Caco-2 (cell line): ENCODE measurements around the gene INKA2. TPM values are rescaled to one million over a fixed set of nuclear protein-coding genes. Genes with fewer than 3 reads are reported as not detected.

Experiments
- BruUV-seq: library from RNA; stranded (reverse); fragments of 400-500 nt; replicated peaks from 2 replicates; lab custom pipeline; 2021; lab: Mats Ljungman, UMichigan
- CTCF ChIA-PET: fragments of 300-600 bp; sonication (Branson Sonifier 250); formaldehyde crosslinking; loops from one replicate; lab custom pipeline; 2022; ENCODE audit warnings: antibody characterized with exemption; lab: Charles Lee
- POLR2A ChIA-PET: fragments of 300-600 bp; sonication (Branson Sonifier 250); formaldehyde crosslinking; loops from one replicate; lab custom pipeline; 2022; ENCODE audit warnings: antibody characterized with exemption; lab: Charles Lee
- DNase-seq, 2 experiments: peaks; one replicate each; pipeline versions ENCODE4 v3.0.0 to v3.0.0-alpha.2; 2020 to 2022
- H3K27me3 ChIP-seq: replicated peaks from 2 replicates; pipeline ENCODE4 v1.6.0; 2011; ENCODE audit warnings: low read length; ENCODE audit not compliant: control insufficient read depth, insufficient read depth
- H3K36me3 ChIP-seq: 2 replicates; pipeline ENCODE4 v1.5.1; 2011; ENCODE audit warnings: low read length; ENCODE audit not compliant: control insufficient read depth, insufficient read depth
- H3K4me1 ChIP-seq: fragments of 250-450 bp; sonication (Bioruptor Pico); 2 replicates; pipeline ENCODE4 v1.5.1; 2020; ENCODE audit warnings: mild to moderate bottlenecking
- H3K4me3 ChIP-seq: 2 replicates; pipeline ENCODE4 v1.5.1; 2011; ENCODE audit warnings: low read depth, mild to moderate bottlenecking, control low read depth, low read length
- H3K9me3 ChIP-seq: fragments of 250-450 bp; sonication (Bioruptor Pico); 2 replicates; pipeline ENCODE4 v1.5.1; 2020; ENCODE audit warnings: mild to moderate bottlenecking, moderate library complexity
- H3K27ac Mint-ChIP-seq: one replicate; pipeline ENCODE4 v1.8.0; 2022; ENCODE audit warnings: mixed read lengths; ENCODE audit not compliant: unreplicated experiment
- H3K27me3 Mint-ChIP-seq: one replicate; pipeline ENCODE4 v1.8.0; 2022; ENCODE audit warnings: mixed read lengths; ENCODE audit not compliant: insufficient read depth, unreplicated experiment
- H3K36me3 Mint-ChIP-seq: one replicate; pipeline ENCODE4 v1.8.0; 2022; ENCODE audit warnings: mild to moderate bottlenecking, mixed read lengths; ENCODE audit not compliant: insufficient read depth, unreplicated experiment
- H3K4me1 Mint-ChIP-seq: one replicate; pipeline ENCODE4 v1.8.0; 2022; ENCODE audit warnings: low read depth, mixed read lengths; ENCODE audit not compliant: unreplicated experiment
- H3K4me3 Mint-ChIP-seq: one replicate; pipeline ENCODE4 v1.8.0; 2022; ENCODE audit warnings: mild to moderate bottlenecking, moderate library complexity, mixed read lengths; ENCODE audit not compliant: unreplicated experiment
- H3K9me3 Mint-ChIP-seq: one replicate; pipeline ENCODE4 v1.8.0; 2022; ENCODE audit warnings: mixed read lengths; ENCODE audit not compliant: unreplicated experiment
- intact Hi-C: fragments of 100-400 bp; cut with micrococcal nuclease; formaldehyde crosslinking; loops from one replicate; pipeline ENCODE4 v1.10.0; 2022; ENCODE audit not compliant: unreplicated experiment
- total RNA-seq: library from RNA; stranded (reverse); gene quantifications from 2 replicates; pipeline ENCODE4 v1.2.3, GENCODE V29; 2022
- TF ChIP-seq, protein P1 (sequence below), 2 experiments: fragments of 200-600 bp in 1 of 2; IDR thresholded peaks; 1 replicate in 1 of 2; 2 replicates in 1 of 2; pipeline versions ENCODE4 v1.5.1 to v1.8.0; 2011 to 2022; ENCODE audit warnings: antibody characterized with exemption in 1 of 2, control low read depth in 1 of 2, inconsistent platforms in 1 of 2, low read depth in 1 of 2, low read length in 1 of 2, mild to moderate bottlenecking in 1 of 2, moderate library complexity in 1 of 2; ENCODE audit not compliant: insufficient read depth in 1 of 2, severe bottlenecking in 1 of 2, unreplicated experiment in 1 of 2

INKA2 gene
- total RNA-seq, 1 experiment from 2014 or later: 5.8 TPM

DNA sequence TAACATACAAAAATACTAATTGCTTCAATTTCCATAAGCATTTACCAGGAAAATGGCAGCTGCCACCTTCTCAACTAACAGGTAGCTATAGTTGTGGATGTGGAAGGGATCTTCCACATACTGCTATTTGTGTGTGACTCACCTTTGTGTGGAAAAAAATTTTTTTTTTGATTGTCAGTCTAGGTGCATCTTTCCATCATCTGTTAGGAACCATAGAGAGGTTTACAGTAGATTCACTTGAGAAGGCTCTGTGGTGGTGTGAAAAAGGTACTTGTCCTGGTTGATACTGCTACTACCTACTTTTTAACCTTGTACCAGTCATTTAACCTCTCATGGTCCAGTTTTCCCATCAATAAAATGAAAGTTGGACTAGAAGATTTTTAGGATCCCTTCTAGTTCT is 29.4 kb upstream of the INKA2 start:
- Mint-ChIP-seq H3K27ac (no peak overlapping the region), H3K9me3 (no peaks in the 10 kb centered on the region), H3K4me1 (no peaks in the 10 kb centered on the region), H3K27me3 (no peaks in the 10 kb centered on the region), H3K36me3 (peaks cover 27% of the 10 kb centered on the region), H3K4me3 (no peak overlapping the region)
- Histone ChIP-seq H3K36me3 (no peaks in the 10 kb centered on the region), H3K4me1 (no peaks in the 10 kb centered on the region), H3K9me3 (no peaks in the 10 kb centered on the region), H3K4me3 (no peak overlapping the region), H3K27me3 (no peaks in the 10 kb centered on the region)
- POLR2A ChIA-PET: no interaction called here
- no peak for DNase-seq
- intact Hi-C loops: loop anchor here (1.0 kb wide), 1 partner anchor 287 kb away; no protein-coding TSS in a partner anchor
- CTCF ChIA-PET: interaction anchor here (0.6 to 4.0 kb wide), 4 partner anchors 12 to 287 kb away, joined by 3 to 21 read pairs (median 5); no protein-coding TSS in a partner anchor
- BruUV-seq: no TSS peak
- TF ChIP-seq, protein P1, sequence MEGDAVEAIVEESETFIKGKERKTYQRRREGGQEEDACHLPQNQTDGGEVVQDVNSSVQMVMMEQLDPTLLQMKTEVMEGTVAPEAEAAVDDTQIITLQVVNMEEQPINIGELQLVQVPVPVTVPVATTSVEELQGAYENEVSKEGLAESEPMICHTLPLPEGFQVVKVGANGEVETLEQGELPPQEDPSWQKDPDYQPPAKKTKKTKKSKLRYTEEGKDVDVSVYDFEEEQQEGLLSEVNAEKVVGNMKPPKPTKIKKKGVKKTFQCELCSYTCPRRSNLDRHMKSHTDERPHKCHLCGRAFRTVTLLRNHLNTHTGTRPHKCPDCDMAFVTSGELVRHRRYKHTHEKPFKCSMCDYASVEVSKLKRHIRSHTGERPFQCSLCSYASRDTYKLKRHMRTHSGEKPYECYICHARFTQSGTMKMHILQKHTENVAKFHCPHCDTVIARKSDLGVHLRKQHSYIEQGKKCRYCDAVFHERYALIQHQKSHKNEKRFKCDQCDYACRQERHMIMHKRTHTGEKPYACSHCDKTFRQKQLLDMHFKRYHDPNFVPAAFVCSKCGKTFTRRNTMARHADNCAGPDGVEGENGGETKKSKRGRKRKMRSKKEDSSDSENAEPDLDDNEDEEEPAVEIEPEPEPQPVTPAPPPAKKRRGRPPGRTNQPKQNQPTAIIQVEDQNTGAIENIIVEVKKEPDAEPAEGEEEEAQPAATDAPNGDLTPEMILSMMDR (IDR thresholded peaks at IDR 0.05; ENCODE audit: insufficient read depth in 1 of 2, low read depth in 1 of 2, low read length in 1 of 2, severe bottlenecking in 1 of 2, unreplicated experiment in 1 of 2): no peak

DNA sequence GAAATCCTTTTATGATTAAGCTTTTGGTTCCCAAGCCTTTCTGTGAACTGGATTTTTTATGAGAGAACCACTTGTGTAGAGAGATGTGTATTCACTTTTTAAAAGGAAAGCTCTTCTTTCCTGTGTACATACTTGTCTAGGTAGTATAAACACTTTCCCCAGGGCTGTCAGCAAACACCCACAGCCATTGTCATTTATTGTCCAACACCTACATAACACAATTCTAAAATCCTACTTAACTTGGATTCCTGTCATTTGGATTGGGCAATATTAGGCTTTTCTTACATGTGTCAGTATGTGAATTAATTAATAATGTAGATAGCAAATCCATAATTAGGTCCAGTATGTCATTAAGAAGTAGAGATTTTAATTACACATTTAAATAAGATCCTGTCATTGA is 28.8 kb upstream of the INKA2 start:
- DNase-seq: no peak
- H3K4me1 ChIP-seq: no peaks in the 10 kb centered on the region
- BruUV-seq: no TSS peak
- TF ChIP-seq, protein P1 (IDR thresholded peaks at IDR 0.05; ENCODE audit: insufficient read depth in 1 of 2, low read depth in 1 of 2, low read length in 1 of 2, severe bottlenecking in 1 of 2, unreplicated experiment in 1 of 2): no peak
- no peak overlapping the region for H3K4me3 ChIP-seq
- Mint-ChIP-seq H3K4me3 (no peak overlapping the region), H3K27ac (no peak overlapping the region), H3K4me1 (no peaks in the 10 kb centered on the region), H3K27me3 (no peaks in the 10 kb centered on the region), H3K9me3 (no peaks in the 10 kb centered on the region), H3K36me3 (peaks cover 33% of the 10 kb centered on the region)
- CTCF ChIA-PET: interaction anchor here (1.8 to 4.0 kb wide), 3 partner anchors 11 to 287 kb away, joined by 3 to 21 read pairs (median 6); no protein-coding TSS in a partner anchor
- intact Hi-C loops: no loop called here
- POLR2A ChIA-PET: no interaction called here
- no peaks in the 10 kb centered on the region for H3K9me3 ChIP-seq
- no peaks in the 10 kb centered on the region for H3K36me3 ChIP-seq
- no peaks in the 10 kb centered on the region for H3K27me3 ChIP-seq

DNA sequence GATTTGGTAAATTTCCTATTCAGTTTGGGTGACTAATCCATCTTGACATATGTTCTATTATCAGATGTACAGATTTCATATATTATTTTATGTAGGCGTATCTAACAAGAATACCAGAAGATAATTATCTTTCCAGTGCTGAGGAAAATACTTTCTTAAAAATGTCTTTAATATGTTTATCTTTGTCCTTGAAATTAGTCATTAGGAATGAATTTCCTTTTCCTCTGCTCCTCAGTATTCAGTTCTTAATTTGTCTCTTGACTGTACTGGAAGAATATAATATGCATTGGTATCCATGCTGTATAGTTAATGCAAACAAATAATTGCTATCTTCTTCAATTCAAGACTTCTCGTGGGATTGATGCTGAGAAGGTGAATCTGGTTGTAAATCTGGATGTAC is 23.1 kb upstream of the INKA2 start:
- DNase-seq: no peak
- no peaks in the 10 kb centered on the region for H3K4me1 ChIP-seq
- Mint-ChIP-seq H3K4me3 (no peak overlapping the region), H3K36me3 (peaks cover 67% of the 10 kb centered on the region), H3K27me3 (no peaks in the 10 kb centered on the region), H3K27ac (no peak overlapping the region), H3K4me1 (peaks cover 6% of the 10 kb centered on the region), H3K9me3 (no peaks in the 10 kb centered on the region)
- intact Hi-C loops: no loop called here
- ChIA-PET CTCF (no interaction called here), POLR2A (no interaction called here)
- H3K4me3 ChIP-seq: no peak overlapping the region
- no peaks in the 10 kb centered on the region for H3K36me3 ChIP-seq
- no peaks in the 10 kb centered on the region for H3K27me3 ChIP-seq
- H3K9me3 ChIP-seq: no peaks in the 10 kb centered on the region
- TF ChIP-seq, protein P1 (IDR thresholded peaks at IDR 0.05; ENCODE audit: insufficient read depth in 1 of 2, low read depth in 1 of 2, low read length in 1 of 2, severe bottlenecking in 1 of 2, unreplicated experiment in 1 of 2): no peak
- BruUV-seq: no TSS peak
